SIG-M5 treated with dmso at 0.1 percent for 504 hours (cell line): Measurements from ENCODE around the gene NKX6-2.
"Not testable (repeated sequence)": the region's sequence is repeated elsewhere in the genome, so short reads cannot be mapped to it uniquely, and the experiment has no call there.

Experiments used
- DNase-seq: peaks from one replicate; lab custom pipeline; 2025; ENCODE audit not compliant: unreplicated experiment; lab: John Stamatoyannopoulos, UW

Gene NKX6-2

DNA sequence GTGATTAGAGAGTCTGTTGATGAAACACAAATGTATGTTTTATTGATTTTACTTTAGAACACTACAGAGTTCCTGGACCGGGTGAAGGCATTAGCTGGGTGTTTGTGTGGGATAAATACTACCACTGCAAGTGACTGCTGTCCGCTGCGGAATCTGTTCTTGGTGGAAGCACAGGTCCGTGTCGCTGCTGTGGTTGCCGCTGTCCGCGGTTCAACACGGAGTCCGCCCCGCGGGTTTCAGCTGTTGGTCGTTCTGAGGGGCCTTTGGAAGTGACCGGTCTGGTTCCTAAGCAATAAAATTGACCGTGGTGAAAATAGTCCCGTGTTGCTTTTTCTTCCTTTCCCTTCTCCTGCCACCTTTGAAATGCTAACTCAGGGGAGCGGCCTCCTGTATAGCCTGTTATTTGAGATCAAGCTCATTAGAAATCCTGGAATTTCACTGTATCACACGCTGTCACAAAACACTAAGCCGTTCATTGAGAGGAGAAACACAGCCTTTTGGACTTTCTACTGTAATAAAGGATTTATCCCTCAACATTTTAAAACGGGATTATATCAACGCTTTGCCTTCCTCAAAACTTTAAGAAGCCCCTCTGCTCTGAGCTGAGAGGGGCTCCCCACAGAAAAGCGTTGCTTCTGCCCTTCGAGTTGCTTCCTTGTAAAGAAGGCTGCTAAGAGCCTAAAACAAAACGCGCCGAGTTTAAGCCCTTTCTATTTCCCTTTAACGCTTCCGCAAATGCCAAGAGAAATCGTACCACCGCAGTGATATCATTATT lies 2.6 kb downstream of the NKX6-2 start:
- no peak for DNase-seq

GRCh38 chr10:132781556-132781955 lies 4.4 kb downstream of the NKX6-2 start:
- DNase-seq: no peak

GRCh38 chr10:132780356-132780755 lies 5.6 kb downstream of the NKX6-2 start:
- DNase-seq: no peak

- no peak for DNase-seq
Observed at GRCh38 chr10:132779549-132780294, 6.2 kb downstream of the NKX6-2 start.

DNA sequence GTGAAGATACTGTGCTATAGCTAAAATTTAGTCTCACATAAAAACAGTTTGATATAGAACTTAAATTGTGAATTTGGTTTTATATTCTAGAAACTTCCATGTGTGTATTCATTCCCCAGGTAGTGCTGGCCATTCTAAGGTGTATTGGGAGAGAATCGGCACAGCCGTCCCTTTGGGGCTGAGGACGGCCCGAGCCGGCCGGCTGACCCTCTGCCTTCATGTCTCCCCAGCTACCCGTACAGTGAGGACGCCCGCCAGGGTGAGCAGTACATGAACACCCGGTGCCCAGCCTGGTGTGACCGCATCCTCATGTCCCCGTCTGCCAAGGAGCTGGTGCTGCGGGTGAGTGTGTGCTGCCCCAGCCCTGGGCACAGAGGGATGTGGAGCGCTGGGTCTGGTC lies 8.5 kb downstream of the NKX6-2 start:
- DNase-seq: no peak

DNA sequence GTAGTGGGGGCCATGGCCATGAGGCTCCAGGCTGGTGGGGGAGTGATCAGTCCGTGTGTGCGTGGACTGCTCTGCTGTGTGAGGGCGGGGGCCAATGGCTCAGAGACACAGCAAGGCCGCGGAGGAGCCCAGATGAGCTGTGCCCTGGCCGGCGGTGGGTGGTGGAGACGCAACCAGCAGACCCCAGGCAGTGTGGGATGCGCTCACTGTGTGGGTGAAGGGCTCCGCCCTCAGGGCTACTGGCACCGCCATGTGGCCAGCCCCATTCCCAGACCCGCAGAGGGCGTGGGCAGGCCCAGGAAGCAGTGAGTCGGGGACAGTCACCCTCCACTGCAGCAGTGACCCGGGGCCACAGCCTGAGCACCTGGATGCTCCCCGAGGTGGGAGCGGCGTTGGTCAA lies 9.1 kb downstream of the NKX6-2 start:
- no peak for DNase-seq

DNA sequence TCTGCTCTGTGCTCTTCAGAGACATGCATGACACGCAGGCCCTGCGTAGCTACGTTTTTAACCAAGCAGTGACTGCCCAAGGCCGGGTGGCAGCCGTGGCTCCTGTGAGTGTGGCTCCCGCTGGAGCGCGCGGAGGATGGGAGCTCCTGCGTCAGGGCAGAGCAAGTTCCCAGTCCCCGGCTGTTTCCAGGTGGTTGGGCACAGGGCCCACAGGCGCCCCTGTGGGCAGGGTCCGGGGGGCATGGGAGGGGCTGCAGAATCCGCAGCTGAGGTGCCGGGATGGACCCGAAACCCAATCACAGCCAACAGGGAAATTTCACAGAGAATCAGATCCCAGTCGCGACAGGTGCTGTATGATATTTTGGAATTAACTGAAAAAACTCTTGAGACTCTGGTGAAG lies 9.8 kb downstream of the NKX6-2 start:
- DNase-seq: no peak

- DNase-seq: no peak
Observed at GRCh38 chr10:132774902-132775863, 10.8 kb downstream of the NKX6-2 start.

DNA sequence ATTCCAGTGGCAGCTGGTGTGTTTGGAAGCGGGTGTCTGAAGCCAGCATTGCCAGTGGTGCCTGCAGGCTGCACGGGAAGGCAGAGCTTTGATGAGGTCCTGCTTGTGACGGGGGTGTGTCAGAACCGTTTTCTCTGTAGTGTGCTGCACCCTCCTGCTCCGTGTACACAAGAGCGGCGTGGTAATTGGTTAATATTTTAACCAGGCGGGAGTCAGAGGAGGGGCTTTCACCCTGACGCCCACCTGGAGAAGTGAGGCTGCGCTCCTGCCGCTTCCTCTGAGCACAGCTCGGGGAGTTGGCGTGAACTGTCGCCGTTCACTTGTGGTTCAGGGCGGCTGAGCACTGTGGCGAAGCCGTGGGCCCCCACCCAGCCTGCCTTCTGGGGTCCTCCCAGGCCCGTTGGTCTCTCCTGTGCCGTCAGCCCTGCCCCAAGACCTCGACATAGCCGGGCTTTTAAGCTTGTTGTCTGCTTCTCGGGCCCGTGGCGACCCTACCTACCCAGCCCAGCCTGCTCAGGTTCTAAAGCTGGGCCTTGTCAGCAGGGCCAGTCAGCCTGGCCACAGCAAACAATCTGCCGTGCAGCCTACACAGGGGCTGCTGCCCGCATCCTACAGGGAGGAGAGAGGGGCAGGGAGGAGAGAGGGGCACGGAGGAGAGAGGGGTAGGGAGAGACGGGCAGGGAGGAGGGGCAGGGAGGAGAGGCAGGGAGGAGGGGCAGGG lies 11.6 kb downstream of the NKX6-2 start:
- no peak for DNase-seq

GRCh38 chr10:132772816-132773215 lies 13.1 kb downstream of the NKX6-2 start:
- not testable (repeated sequence) for DNase-seq

GRCh38 chr10:132770061-132771021 lies 15.6 kb downstream of the NKX6-2 start:
- no peak for DNase-seq

DNA sequence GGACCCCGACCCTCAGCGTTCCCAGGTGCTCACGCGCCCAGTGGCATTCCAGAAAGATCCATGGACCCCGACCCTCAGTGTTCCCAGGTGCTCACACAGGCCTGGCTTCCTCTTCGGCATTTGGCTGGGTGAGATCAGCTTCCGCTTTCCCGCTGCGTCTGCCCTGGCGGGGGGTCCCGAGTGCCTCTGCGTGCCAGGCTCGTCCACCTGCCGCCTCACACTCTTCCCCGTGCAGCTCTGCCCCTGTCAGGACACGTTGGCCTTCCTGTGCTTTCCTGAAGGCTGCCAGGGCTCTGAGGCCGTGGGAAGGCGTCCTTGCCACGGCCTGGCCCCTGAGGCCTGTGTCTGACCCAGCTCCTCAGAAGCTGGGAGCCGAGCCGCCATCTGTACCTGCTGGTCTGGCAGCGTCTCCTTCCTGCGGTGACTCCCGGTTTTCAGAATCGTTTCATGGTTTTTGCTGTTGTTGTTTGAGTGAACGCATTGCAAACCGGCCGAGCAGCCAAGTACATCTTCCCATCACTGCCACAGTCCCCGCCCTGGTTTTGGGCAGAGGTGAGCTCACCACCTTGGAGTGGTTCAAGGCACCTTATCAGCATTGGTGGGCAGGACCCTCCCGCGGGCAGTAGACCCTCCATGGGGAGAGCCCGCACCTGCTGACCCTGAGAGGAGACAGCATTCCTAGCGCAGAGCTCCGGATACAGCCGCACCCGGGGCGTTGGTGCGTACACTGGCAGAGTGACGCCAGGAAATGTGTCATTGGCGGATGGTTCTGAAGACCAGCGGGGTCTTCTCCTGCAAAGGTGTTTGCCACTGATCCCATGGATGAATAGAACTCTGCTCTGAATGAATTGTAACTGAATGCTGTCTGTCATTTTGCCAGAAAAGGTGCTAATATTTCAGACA lies 17.4 kb downstream of the NKX6-2 start:
- DNase-seq: no peak

DNA sequence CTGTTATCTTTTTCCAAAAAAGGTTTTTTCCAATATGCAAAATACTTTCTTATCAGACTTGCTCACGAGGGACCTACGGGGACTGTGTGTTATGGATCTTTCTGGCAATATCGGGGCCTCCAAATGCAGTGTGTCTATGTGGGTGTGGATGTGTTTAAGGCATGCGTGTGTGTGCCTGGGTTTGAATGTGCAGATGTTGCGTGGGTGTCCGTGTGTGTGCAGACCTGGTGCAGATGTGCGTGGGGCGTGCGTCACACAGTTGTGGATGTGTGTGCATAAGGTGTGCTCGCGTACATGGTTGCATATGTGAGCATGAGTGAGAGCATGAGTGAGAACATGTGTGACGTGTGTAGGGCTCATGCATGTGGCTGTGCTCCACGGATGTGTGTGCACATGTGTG lies 19.7 kb downstream of the NKX6-2 start:
- DNase-seq: no peak

- DNase-seq: no peak
Observed at GRCh38 chr10:132765435-132765834, 20.5 kb downstream of the NKX6-2 start.

DNA sequence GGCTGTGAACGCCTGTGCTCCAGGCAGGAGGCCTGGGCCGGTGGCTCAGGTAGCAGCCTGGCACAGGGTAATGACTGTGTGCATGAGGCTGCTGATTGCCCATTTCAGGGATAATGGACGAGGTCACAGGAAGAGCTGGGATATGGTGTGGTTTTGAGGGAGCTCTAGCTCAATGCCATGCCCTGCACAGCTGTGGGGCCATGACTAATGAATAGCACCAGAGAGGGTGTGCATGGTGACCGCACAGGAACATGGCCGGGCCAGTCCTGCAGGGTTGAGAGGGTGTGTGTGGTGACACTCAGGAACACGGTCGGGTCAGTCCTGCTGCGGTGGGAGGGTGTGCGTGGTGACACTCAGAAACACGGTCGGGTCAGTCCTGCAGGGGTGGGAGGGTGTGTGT lies 21.8 kb downstream of the NKX6-2 start:
- DNase-seq: no peak

DNA sequence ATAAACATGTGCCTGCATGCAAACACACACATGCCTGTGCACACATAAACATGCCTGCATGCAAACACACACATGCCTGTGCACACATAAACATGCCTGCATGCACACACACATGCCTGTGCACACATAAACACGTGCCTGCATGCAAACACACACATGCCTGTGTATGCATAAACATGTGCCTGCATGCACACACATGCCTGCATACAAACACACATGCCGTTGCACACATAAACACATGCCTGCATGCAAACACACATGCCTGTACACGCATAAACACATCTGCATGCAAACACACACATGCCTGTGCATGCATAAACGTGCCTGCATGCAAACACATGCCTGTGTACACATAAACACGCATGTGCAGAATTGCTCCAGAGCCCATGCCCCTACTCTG lies 22.4 kb downstream of the NKX6-2 start:
- no peak for DNase-seq

DNA sequence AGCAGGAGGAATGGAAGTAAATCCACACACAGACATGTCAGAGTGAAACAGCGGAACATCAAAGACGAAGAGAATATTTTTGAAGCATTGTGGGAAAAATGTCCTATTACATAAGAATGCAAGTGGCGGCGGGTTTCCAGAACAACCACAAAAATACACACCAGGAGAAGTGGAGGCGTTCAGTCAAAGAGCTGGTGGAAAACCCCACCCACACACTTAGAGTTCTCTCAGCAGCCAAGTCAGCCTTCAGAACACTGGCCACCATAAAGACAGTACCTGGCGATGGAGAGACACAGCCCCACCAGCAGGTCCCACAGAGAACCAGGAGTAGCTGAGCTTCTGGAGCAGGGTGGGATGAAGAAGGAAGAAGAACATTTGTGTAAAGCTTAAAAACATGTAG lies 23.7 kb downstream of the NKX6-2 start:
- no peak for DNase-seq

DNA sequence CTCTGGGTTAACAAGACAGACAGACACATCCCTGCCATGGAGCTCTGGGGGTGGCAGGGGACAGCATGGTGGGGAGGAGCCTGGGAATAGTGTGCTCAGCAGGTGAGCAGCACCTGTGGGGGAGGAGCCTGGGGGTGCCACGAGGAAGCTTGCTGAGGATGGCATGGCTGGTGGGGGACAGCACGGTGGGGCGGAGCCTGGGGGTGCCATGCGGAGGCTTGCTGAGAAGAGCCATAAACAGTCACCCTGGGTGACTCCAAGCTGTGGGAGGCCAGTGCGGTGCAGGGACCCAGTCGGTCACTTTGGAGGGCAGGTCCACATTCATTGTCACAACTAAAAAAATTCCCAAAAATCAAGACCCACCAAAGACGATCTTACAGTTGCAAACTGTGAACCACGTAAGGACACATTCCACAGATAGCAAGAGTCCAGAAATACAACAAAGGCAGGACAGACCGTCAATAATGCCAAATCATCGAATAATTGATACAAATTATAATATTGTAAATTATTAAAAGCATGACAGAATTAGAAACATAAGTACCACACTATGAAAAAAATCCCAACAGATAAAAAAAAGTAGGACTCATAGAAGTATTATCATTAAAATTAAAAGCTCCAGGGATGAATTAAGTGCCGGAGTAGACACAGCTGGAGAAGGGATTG lies 24.4 kb downstream of the NKX6-2 start:
- no peak for DNase-seq
